Spleen (tissue), 11 donors: ENCODE measurements around the gene CST11. TPM values are rescaled to one million over a fixed set of nuclear protein-coding genes. Genes with fewer than 3 reads are reported as not detected.

Experiments used
- DNase-seq: peaks from one replicate; pipeline ENCODE4 v3.0.0-alpha.2; 2020
- H3K27ac ChIP-seq, 8 donors: fragments of 200-600 bp; sonication (generic) in 7 of 8; 1 replicate in 4 of 8; 2 replicates in 4 of 8; pipeline versions ENCODE4 v1.5.0 to v1.8.0; 2016 to 2021; ENCODE audit warnings: inconsistent platforms in 4 of 8, mild to moderate bottlenecking in 4 of 8, moderate library complexity in 1 of 8
- H3K27me3 ChIP-seq, 7 donors: fragments of 200-600 bp; sonication (generic) in 6 of 7; replicated peaks in 1 of 7; 1 replicate in 4 of 7; 2 replicates in 3 of 7; pipeline versions ENCODE4 v1.5.0 to v1.8.0; 2016 to 2021; ENCODE audit warnings: inconsistent platforms in 3 of 7, mild to moderate bottlenecking in 1 of 7
- H3K36me3 ChIP-seq, 6 donors: fragments of 200-600 bp; sonication (generic) in 5 of 6; 1 replicate in 4 of 6; 2 replicates in 2 of 6; pipeline versions ENCODE4 v1.5.0 to v1.8.0; 2016 to 2021; ENCODE audit warnings: inconsistent platforms in 2 of 6
- H3K4me1 ChIP-seq, 6 donors: fragments of 200-600 bp; sonication (generic) in 5 of 6; 1 replicate in 3 of 6; 2 replicates in 3 of 6; pipeline versions ENCODE4 v1.5.0 to v1.8.0; 2016 to 2021; ENCODE audit warnings: inconsistent platforms in 3 of 6
- H3K4me3 ChIP-seq, 8 donors: fragments of 200-600 bp; sonication (generic) in 7 of 8; 1 replicate in 4 of 8; 2 replicates in 4 of 8; pipeline versions ENCODE4 v1.5.0 to v1.8.0; 2016 to 2021; ENCODE audit warnings: inconsistent platforms in 4 of 8, mild to moderate bottlenecking in 4 of 8, moderate library complexity in 2 of 8
- H3K9me3 ChIP-seq, 8 donors: fragments of 200-600 bp; sonication (generic) in 7 of 8; 1 replicate in 4 of 8; 2 replicates in 4 of 8; pipeline versions ENCODE4 v1.5.0 to v1.8.0; 2016 to 2021; ENCODE audit warnings: inconsistent platforms in 4 of 8
- POLR2A ChIP-seq, 3 donors: fragments of 450-650 bp; IDR thresholded peaks; one replicate each; pipeline ENCODE4 v1.5.1; 2017; ENCODE audit warnings: antibody characterized with exemption in 3 of 3, mild to moderate bottlenecking in 1 of 3
- POLR2AphosphoS5 ChIP-seq, 3 donors: sonication (generic); formaldehyde crosslinking; IDR thresholded peaks; one replicate each; pipeline ENCODE4 v1.5.1; 2017; ENCODE audit warnings: antibody characterized with exemption in 3 of 3
- WGBS, 5 donors: extraction: QIAGEN DNeasy Blood & Tissue Kit in 3 of 5; methylation state at CpG; one replicate each; pipeline versions ENCODE4 v1.1.5 to v1.1.7; 2013 to 2018; 5-methylcytosine and 5-hydroxymethylcytosine counted together
- intact Hi-C: fragments of 100-400 bp; cut with DNase I; formaldehyde crosslinking; loops from one replicate; pipeline ENCODE4 v1.15.0; 2023; ENCODE audit warnings: low total_unique reads
- polyA plus RNA-seq, 3 donors: library from polyadenylated mRNA; stranded (reverse); fragments of 200-250 nt; gene quantifications; one replicate each; pipeline ENCODE4 v1.2.1, GENCODE V29; 2013
- total RNA-seq, 7 donors: library from RNA; depleted of rRNA in 3 of 7; stranded (reverse); fragments of >200 nt in 3 of 7; fragmentation: NEBNext Ultra II Directional in 4 of 7; extraction: Animal tissue kit (Norgen Biotek cat#: 25700) in 4 of 7; gene quantifications; one replicate each; pipeline versions ENCODE4 v1.1.0 to v1.2.1, GENCODE V29; 2016 to 2021
- TF ChIP-seq, protein P1 (sequence below), 11 experiments: fragments of 200-600 bp in 7 of 11; fragments of 450-650 bp in 4 of 11; sonication (generic) in 4 of 11; IDR thresholded peaks in 8 of 11; conservative IDR thresholded peaks in 3 of 11; 1 replicate in 7 of 11; 2 replicates in 4 of 11; pipeline versions ENCODE4 v1.4.0 to v1.8.0; 2016 to 2021; ENCODE audit warnings: antibody characterized with exemption in 11 of 11, inconsistent platforms in 4 of 11, mild to moderate bottlenecking in 1 of 11
- donor health status: healthy with polysubstance abuse.
- donor health status: DM: no; HTN: no; CAD: no; lungs with moderate emphysema.
- donor health status: DM: no; HTN: no; CAD: no.
- donor health status: Bipolar disorder and iron deficiency.
- donor health status: healthy.
- donor health status: DM: no; HTN: no; CAD: no.
- donor health status: DM: yes; HTN: yes; CAD: no.

The CST11 gene
- total and polyA plus RNA-seq, 10 donors: not detected

DNA sequence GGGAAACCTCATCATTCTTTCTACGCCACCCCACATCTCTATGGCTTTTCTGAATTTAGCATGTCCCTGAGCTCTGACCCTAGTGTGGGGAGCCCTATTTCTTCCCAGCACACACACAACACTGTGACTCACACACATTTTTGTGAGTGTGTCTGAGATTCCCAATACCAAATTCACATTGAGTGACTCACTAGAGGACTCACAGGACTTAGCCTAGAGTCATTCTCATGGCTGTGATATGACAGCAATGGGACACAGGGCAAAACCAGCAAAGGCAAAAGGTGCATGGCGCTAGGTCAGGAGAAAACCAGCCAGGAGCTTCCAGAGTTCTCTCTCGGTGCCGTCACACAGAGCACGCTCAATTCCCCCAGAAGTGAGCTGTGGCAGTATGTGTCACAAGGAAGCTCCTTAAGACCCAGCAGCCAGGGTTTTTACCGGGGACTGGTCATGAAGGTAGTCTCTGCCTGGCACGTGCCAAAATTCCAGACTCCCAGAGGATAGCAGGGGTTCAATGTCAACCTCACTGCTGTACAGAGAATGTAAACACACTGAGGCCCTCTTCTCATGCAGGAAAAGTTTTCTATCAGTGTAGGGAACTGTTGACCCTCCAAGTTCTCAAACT, 7.0 kb downstream of the CST11 start:
- Histone ChIP-seq H3K36me3 (no peaks in the 10 kb centered on the region), H3K9me3 (no peaks in the 10 kb centered on the region), H3K4me1 (peaks cover 0 to 5% (median 0%) of the 10 kb centered on the region in 6 donors), H3K27ac (no peak overlapping the region), H3K4me3 (no peak overlapping the region), H3K27me3 (no peaks in the 10 kb centered on the region)
- WGBS, 5 donors: 89 to 95% (median 92%) methylated on average over 7 of the region's 7 CpGs
- no peak for TF ChIP-seq POLR2AphosphoS5 (IDR thresholded peaks at IDR 0.05)
- no peak for TF ChIP-seq POLR2A (IDR thresholded peaks at IDR 0.05)
- TF ChIP-seq, protein P1, sequence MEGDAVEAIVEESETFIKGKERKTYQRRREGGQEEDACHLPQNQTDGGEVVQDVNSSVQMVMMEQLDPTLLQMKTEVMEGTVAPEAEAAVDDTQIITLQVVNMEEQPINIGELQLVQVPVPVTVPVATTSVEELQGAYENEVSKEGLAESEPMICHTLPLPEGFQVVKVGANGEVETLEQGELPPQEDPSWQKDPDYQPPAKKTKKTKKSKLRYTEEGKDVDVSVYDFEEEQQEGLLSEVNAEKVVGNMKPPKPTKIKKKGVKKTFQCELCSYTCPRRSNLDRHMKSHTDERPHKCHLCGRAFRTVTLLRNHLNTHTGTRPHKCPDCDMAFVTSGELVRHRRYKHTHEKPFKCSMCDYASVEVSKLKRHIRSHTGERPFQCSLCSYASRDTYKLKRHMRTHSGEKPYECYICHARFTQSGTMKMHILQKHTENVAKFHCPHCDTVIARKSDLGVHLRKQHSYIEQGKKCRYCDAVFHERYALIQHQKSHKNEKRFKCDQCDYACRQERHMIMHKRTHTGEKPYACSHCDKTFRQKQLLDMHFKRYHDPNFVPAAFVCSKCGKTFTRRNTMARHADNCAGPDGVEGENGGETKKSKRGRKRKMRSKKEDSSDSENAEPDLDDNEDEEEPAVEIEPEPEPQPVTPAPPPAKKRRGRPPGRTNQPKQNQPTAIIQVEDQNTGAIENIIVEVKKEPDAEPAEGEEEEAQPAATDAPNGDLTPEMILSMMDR (IDR thresholded peaks at IDR 0.05 in 8 of 11, conservative IDR thresholded peaks at IDR 0.05 in 3 of 11): no peak
- DNase-seq: no peak
- intact Hi-C loops: no loop called here

DNA sequence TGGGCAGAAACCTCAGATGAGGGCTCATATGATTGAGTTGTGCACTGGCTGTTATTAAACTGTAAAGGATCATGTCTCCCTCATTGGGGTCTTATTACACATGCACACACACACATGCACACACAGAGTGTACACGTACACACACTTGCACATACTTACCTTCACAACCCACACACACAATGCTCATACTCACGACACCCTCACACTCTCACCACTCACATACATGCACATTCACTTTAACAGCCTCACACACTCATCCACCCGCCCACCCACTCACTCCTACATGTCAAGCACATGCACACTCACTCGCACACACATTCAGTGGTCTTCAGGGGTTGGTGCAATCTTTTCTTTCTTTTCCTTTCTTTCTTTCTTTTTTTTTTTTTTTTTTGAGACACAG, 7.8 kb downstream of the CST11 start:
- DNase-seq: no peak
- Histone ChIP-seq H3K4me3 (no peak overlapping the region), H3K27me3 (no peaks in the 10 kb centered on the region), H3K36me3 (no peaks in the 10 kb centered on the region), H3K27ac (no peak overlapping the region), H3K9me3 (no peaks in the 10 kb centered on the region), H3K4me1 (peaks cover 0 to 5% (median 0%) of the 10 kb centered on the region in 6 donors)
- WGBS, 5 donors: 80 to 95% (median 82%) methylated on average over 4 of the region's 4 CpGs
- intact Hi-C loops: loop anchor here (5.0 kb wide), 1 partner anchor 167 kb away; no protein-coding TSS in a partner anchor
- TF ChIP-seq, protein P1 (IDR thresholded peaks at IDR 0.05 in 8 of 11, conservative IDR thresholded peaks at IDR 0.05 in 3 of 11): no peak
- TF ChIP-seq POLR2A (IDR thresholded peaks at IDR 0.05): no peak
- no peak for TF ChIP-seq POLR2AphosphoS5 (IDR thresholded peaks at IDR 0.05)

DNA sequence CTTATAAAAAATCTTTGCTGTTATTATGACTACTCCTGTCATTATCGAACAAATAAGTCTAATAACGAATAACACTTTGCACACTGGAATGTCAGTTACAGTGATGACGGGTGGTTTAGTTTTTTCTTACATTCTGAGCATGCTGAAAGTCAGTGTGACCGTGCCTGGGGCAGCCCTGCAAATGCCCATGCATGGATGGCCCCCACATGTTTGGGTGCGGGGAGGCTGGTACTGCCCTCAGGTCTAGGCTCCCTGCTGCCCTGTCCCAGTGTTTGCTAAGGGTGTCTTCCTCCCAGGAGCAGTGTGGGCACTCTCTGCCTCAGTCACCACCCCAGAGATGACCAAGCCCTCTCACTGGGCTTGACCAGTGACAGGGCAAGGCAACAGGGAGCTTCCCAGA, 10.2 kb downstream of the CST11 start:
- Histone ChIP-seq H3K27me3 (no peaks in the 10 kb centered on the region), H3K36me3 (no peaks in the 10 kb centered on the region), H3K9me3 (no peaks in the 10 kb centered on the region), H3K27ac (no peak overlapping the region), H3K4me3 (no peak overlapping the region), H3K4me1 (peaks cover 0 to 5% (median 0%) of the 10 kb centered on the region in 6 donors)
- peak; percentile 61 for DNase-seq
- intact Hi-C loops: loop anchor here (5.0 kb wide), 1 partner anchor 170 kb away; no protein-coding TSS in a partner anchor
- no peak for TF ChIP-seq POLR2A (IDR thresholded peaks at IDR 0.05)
- TF ChIP-seq, protein P1 (IDR thresholded peaks at IDR 0.05 in 8 of 11, conservative IDR thresholded peaks at IDR 0.05 in 3 of 11): no peak
- no peak for TF ChIP-seq POLR2AphosphoS5 (IDR thresholded peaks at IDR 0.05)
- 80 to 93% (median 88%) methylated on average over 4 to 5 of the region's 5 CpGs for WGBS, 5 donors

DNA sequence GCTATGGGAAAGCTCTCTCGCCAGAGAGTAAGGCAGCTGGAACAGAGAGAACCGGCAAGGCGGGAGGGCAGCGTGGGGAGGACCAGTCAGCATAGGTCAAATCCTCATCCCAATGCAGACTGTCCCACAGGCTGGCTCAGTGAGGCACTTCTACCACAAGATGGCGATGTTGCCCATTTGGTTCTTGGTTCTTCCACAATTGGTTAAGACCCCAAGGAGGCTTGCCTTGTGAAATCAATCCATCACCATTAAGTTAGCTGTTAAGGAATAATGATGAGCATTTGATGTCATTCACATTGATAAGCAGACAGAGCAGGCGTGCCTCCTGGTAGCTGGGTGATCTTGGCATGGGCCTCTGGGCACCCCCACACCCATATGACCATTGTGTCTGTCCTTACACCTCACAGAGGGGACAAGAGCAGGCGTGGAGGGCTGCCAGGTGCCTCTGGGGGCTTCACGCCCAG, 10.8 kb downstream of the CST11 start:
- no peaks in the 10 kb centered on the region for H3K9me3 ChIP-seq
- no peaks in the 10 kb centered on the region for H3K27me3 ChIP-seq
- 13 to 22% (median 19%) methylated on average over 8 of the region's 8 CpGs for WGBS, 5 donors
- peak; percentile 76 for DNase-seq
- H3K36me3 ChIP-seq: no peaks in the 10 kb centered on the region
- no peak overlapping the region for H3K4me3 ChIP-seq
- intact Hi-C loops: loop anchor here (5.0 kb wide), 1 partner anchor 170 kb away; no protein-coding TSS in a partner anchor
- TF ChIP-seq, protein P1 (IDR thresholded peaks at IDR 0.05 in 8 of 11, conservative IDR thresholded peaks at IDR 0.05 in 3 of 11): peak; percentile 57 to 92 (median 80)
- TF ChIP-seq POLR2A (IDR thresholded peaks at IDR 0.05) (no peak), POLR2AphosphoS5 (IDR thresholded peaks at IDR 0.05) (no peak)
- H3K27ac ChIP-seq: no peak overlapping the region
- H3K4me1 ChIP-seq: peaks cover 0 to 5% (median 0%) of the 10 kb centered on the region in 6 donors
